Natural killer cell (primary cell): ENCODE results near the gene TCHP. TPM values are rescaled to one million over a fixed set of nuclear protein-coding genes. Genes with fewer than 3 reads are reported as not detected.

Source experiments
- ATAC-seq, 3 donors: fragments of 150-1000 bp in 2 of 3; fragments of 200-7000 bp in 1 of 3; cut with Tn5 transposase; 1 replicate in 1 of 3; 2 replicates in 2 of 3; pipeline ENCODE4 v1.10.0; 2021; ENCODE audit warnings: mild to moderate bottlenecking in 2 of 3, moderate library complexity in 2 of 3
- DNase-seq, 2 donors: peaks; one replicate each; pipeline versions ENCODE4 v3.0.0 to v3.0.0-alpha.2; 2013 to 2021; ENCODE audit warnings: mixed read lengths in 1 of 2
- H3K27ac ChIP-seq: one replicate; pipeline ENCODE4 v1.5.1; 2013; ENCODE audit warnings: mild to moderate bottlenecking, low read length
- H3K27me3 ChIP-seq: one replicate; pipeline ENCODE4 v1.6.1; 2013; ENCODE audit warnings: low read length; ENCODE audit not compliant: control insufficient read depth, insufficient read depth
- H3K36me3 ChIP-seq: one replicate; pipeline ENCODE4 v1.6.1; 2013; ENCODE audit warnings: low read length; ENCODE audit not compliant: control insufficient read depth, insufficient read depth
- H3K4me1 ChIP-seq: one replicate; pipeline ENCODE4 v1.6.1; 2013; ENCODE audit warnings: low read length; ENCODE audit not compliant: control insufficient read depth, insufficient read depth
- H3K4me3 ChIP-seq: one replicate; pipeline ENCODE4 v1.5.1; 2013; ENCODE audit warnings: low read length
- H3K9me3 ChIP-seq: one replicate; pipeline ENCODE4 v1.6.1; 2013; ENCODE audit warnings: low read length; ENCODE audit not compliant: control insufficient read depth, insufficient read depth
- H3K27ac Mint-ChIP-seq, 2 donors: one replicate each; pipeline ENCODE4 v1.8.0; 2022; ENCODE audit warnings: mild to moderate bottlenecking in 2 of 2, mixed read lengths in 2 of 2, moderate library complexity in 1 of 2
- H3K27me3 Mint-ChIP-seq, 2 donors: one replicate each; pipeline ENCODE4 v1.8.0; 2022; ENCODE audit warnings: low read depth in 2 of 2, mixed read lengths in 2 of 2
- H3K36me3 Mint-ChIP-seq: one replicate; pipeline ENCODE4 v1.8.0; 2022; ENCODE audit warnings: mixed read lengths
- H3K4me1 Mint-ChIP-seq, 2 donors: one replicate each; pipeline ENCODE4 v1.8.0; 2022; ENCODE audit warnings: mixed read lengths in 2 of 2
- H3K4me3 Mint-ChIP-seq: one replicate; pipeline ENCODE4 v1.8.0; 2022; ENCODE audit warnings: mild to moderate bottlenecking, moderate library complexity, mixed read lengths
- H3K9me3 Mint-ChIP-seq, 2 donors: one replicate each; pipeline ENCODE4 v1.8.0; 2022; ENCODE audit warnings: mixed read lengths in 2 of 2
- CTCF ChIP-seq: fragments of 200-600 bp; IDR thresholded peaks from one replicate; pipeline ENCODE4 v1.8.0; 2022; ENCODE audit warnings: antibody characterized with exemption
- WGBS: methylation state at CpG from one replicate; pipeline ENCODE4 v1.1.7; 2013; ENCODE audit warnings: missing lambda C conversion rate; ENCODE audit not compliant: insufficient coverage; 5-methylcytosine and 5-hydroxymethylcytosine counted together
- intact Hi-C: fragments of 100-400 bp; cut with micrococcal nuclease; formaldehyde crosslinking; loops from one replicate; pipeline ENCODE4 v1.14.2; 2022
- total RNA-seq, 4 donors: library from RNA; stranded (reverse); fragments of 120-200 nt in 1 of 4; gene quantifications; one replicate each; pipeline versions ENCODE4 v1.2.3 to v1.2.4, GENCODE V29; 2013 to 2022

The TCHP gene
- total RNA-seq, 3 donors from 2014 or later (not counting 1 experiment from before 2014, with no cell fraction given): 33.7 to 42.5 (median 38.7) TPM

GRCh38 chr12:109910254-109910968 is 10.3 kb downstream of the TCHP start:
- intact Hi-C loops: no loop called here
- ATAC-seq (no peak), DNase-seq (no peak)
- Mint-ChIP-seq H3K27ac (no peak overlapping the region), H3K36me3 (peaks cover 21% of the 10 kb centered on the region), H3K4me3 (no peak overlapping the region), H3K4me1 (peaks cover 0 to 11% of the 10 kb centered on the region in 2 donors), H3K27me3 (no peaks in the 10 kb centered on the region), H3K9me3 (no peaks in the 10 kb centered on the region)
- Histone ChIP-seq H3K27ac (no peak overlapping the region), H3K27me3 (no peaks in the 10 kb centered on the region), H3K9me3 (no peaks in the 10 kb centered on the region), H3K4me1 (no peaks in the 10 kb centered on the region), H3K4me3 (no peak overlapping the region), H3K36me3 (peaks cover 84% of the 10 kb centered on the region)
- WGBS: 99% methylated on average over 8 of the region's 8 CpGs
- no peak for TF ChIP-seq CTCF

GRCh38 chr12:109910969-109911348 is 10.9 kb downstream of the TCHP start:
- H3K36me3 Mint-ChIP-seq: peaks cover 21% of the 10 kb centered on the region
- no peaks in the 10 kb centered on the region for H3K27me3 Mint-ChIP-seq
- intact Hi-C loops: no loop called here

GRCh38 chr12:109912855-109913321 is 12.8 kb downstream of the TCHP start:
- Histone ChIP-seq H3K36me3 (peaks cover 81% of the 10 kb centered on the region), H3K4me1 (no peaks in the 10 kb centered on the region), H3K9me3 (no peaks in the 10 kb centered on the region), H3K27me3 (no peaks in the 10 kb centered on the region), H3K4me3 (no peak overlapping the region), H3K27ac (no peak overlapping the region)
- H3K36me3 Mint-ChIP-seq: peaks cover 24% of the 10 kb centered on the region
- H3K4me1 Mint-ChIP-seq: peaks cover 0 to 11% of the 10 kb centered on the region in 2 donors
- ATAC-seq (no peak), DNase-seq (no peak)
- H3K27ac Mint-ChIP-seq: peak overlapping the region in 1 of 2 donors; percentile 30
- intact Hi-C loops: no loop called here
- no peak overlapping the region for H3K4me3 Mint-ChIP-seq
- no peak for TF ChIP-seq CTCF
- 94% methylated on average over 12 of the region's 12 CpGs for WGBS
- no peaks in the 10 kb centered on the region for H3K27me3 Mint-ChIP-seq
- H3K9me3 Mint-ChIP-seq: no peaks in the 10 kb centered on the region

More at GRCh38 chr12:109910969-109911348, 10.9 kb downstream of the TCHP start:
- ATAC-seq (no peak), DNase-seq (peak in 1 of 2 donors; percentile 27)
- TF ChIP-seq CTCF: peak; percentile 12
- Histone ChIP-seq H3K27ac (no peak overlapping the region), H3K4me3 (no peak overlapping the region), H3K4me1 (no peaks in the 10 kb centered on the region), H3K36me3 (peaks cover 84% of the 10 kb centered on the region), H3K9me3 (no peaks in the 10 kb centered on the region), H3K27me3 (no peaks in the 10 kb centered on the region)
- no peak overlapping the region for H3K4me3 Mint-ChIP-seq
- no peak overlapping the region for H3K27ac Mint-ChIP-seq
- H3K4me1 Mint-ChIP-seq: peaks cover 0 to 11% of the 10 kb centered on the region in 2 donors
- 94% methylated on average over 12 of the region's 12 CpGs for WGBS
- H3K9me3 Mint-ChIP-seq: no peaks in the 10 kb centered on the region

- Histone ChIP-seq H3K9me3 (no peaks in the 10 kb centered on the region), H3K36me3 (peaks cover 79% of the 10 kb centered on the region), H3K27ac (no peak overlapping the region), H3K27me3 (no peaks in the 10 kb centered on the region), H3K4me1 (no peaks in the 10 kb centered on the region), H3K4me3 (no peak overlapping the region)
- Mint-ChIP-seq H3K27ac (peak overlapping the region; percentile 18 to 30), H3K4me3 (no peak overlapping the region), H3K4me1 (peaks cover 0 to 5% of the 10 kb centered on the region in 2 donors), H3K9me3 (no peaks in the 10 kb centered on the region), H3K36me3 (peaks cover 14% of the 10 kb centered on the region), H3K27me3 (no peaks in the 10 kb centered on the region)
- WGBS: 95% methylated on average over 16 of the region's 16 CpGs
- no peak for ATAC-seq
- DNase-seq: no peak
- intact Hi-C loops: no loop called here
- TF ChIP-seq CTCF: no peak
Measured at GRCh38 chr12:109914461-109914860, 14.4 kb downstream of the TCHP start.
